ENCODE data around the gene MAP3K20. TPM values are rescaled to one million over a fixed set of nuclear protein-coding genes. Genes with fewer than 3 reads are reported as not detected.

Gene MAP3K20
- total RNA-seq, 1 experiment from 2014 or later: 44.5 TPM

DNA sequence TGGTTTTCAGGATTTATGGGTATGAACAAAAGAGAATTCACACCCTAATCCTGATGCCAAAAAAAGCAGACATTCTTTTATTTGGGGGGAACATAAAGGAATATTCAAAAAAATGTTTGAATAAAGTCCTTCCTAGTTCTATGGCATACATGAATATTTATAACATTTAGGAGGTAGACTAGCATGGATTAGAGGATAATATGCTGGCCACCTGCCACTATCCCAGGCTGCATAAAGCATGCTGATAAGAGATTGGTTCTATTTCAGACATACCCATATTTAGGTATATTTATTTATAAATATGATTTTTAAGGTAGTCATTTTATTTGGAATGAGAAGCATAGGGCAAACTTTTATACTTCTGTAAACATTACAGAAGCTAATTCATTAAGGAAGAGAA, 34.9 kb upstream of the MAP3K20 start:
- no peaks in the 10 kb centered on the region for H3K9me3 Mint-ChIP-seq (ENCODE audit: unreplicated experiment)
- H3K9me3 ChIP-seq: no peaks in the 10 kb centered on the region
- no peak overlapping the region for H3K4me3 Mint-ChIP-seq (ENCODE audit: unreplicated experiment)
- ChIA-PET CTCF (no interaction called here), POLR2A (no interaction called here)
- no peak for DNase-seq
- H3K27me3 ChIP-seq (replicated peaks; ENCODE audit: control insufficient read depth, insufficient read depth, low read length): no peaks in the 10 kb centered on the region
- H3K36me3 ChIP-seq (ENCODE audit: control insufficient read depth, insufficient read depth, low read length): no peaks in the 10 kb centered on the region
- no TSS peak for BruUV-seq (replicated peaks)
- no peaks in the 10 kb centered on the region for H3K27me3 Mint-ChIP-seq (ENCODE audit: insufficient read depth, unreplicated experiment)
- peaks cover 24% of the 10 kb centered on the region for H3K4me1 Mint-ChIP-seq (ENCODE audit: low read depth, unreplicated experiment)
- no peaks in the 10 kb centered on the region for H3K36me3 Mint-ChIP-seq (ENCODE audit: insufficient read depth, unreplicated experiment)
- H3K4me1 ChIP-seq: no peaks in the 10 kb centered on the region; the same call in 1 of the 2 replicates
- TF ChIP-seq, protein P1, sequence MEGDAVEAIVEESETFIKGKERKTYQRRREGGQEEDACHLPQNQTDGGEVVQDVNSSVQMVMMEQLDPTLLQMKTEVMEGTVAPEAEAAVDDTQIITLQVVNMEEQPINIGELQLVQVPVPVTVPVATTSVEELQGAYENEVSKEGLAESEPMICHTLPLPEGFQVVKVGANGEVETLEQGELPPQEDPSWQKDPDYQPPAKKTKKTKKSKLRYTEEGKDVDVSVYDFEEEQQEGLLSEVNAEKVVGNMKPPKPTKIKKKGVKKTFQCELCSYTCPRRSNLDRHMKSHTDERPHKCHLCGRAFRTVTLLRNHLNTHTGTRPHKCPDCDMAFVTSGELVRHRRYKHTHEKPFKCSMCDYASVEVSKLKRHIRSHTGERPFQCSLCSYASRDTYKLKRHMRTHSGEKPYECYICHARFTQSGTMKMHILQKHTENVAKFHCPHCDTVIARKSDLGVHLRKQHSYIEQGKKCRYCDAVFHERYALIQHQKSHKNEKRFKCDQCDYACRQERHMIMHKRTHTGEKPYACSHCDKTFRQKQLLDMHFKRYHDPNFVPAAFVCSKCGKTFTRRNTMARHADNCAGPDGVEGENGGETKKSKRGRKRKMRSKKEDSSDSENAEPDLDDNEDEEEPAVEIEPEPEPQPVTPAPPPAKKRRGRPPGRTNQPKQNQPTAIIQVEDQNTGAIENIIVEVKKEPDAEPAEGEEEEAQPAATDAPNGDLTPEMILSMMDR (IDR thresholded peaks at IDR 0.05; ENCODE audit: insufficient read depth in 1 of 2, low read depth in 1 of 2, low read length in 1 of 2, severe bottlenecking in 1 of 2, unreplicated experiment in 1 of 2): no peak
- H3K4me3 ChIP-seq (ENCODE audit: low read depth, low read length): no peak overlapping the region
- no peak overlapping the region for H3K27ac Mint-ChIP-seq (ENCODE audit: unreplicated experiment)
- intact Hi-C loops (cut with micrococcal nuclease; ENCODE audit: unreplicated experiment): no loop called here

DNA sequence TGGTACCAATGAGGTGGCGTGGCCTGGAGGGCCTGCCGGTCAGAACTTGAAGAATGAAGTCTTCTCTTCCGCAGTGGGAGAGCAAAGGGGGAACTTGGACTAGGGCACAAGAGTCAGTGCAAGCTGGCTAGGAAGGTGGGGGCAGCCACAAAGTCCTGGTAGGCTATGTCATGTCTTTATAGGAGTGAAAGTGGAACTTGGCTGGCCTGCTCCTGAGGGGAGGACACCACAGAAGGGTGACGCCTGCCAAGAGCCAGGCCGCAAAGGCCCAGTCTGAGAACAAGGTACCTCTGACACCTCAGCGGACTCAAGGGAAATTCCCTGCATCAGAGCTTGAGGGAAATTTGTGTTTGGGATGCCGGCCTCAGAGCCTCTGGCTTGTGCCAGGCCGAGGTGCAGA, 32.2 kb upstream of the MAP3K20 start:
- TF ChIP-seq, protein P1 (IDR thresholded peaks at IDR 0.05; ENCODE audit: insufficient read depth in 1 of 2, low read depth in 1 of 2, low read length in 1 of 2, severe bottlenecking in 1 of 2, unreplicated experiment in 1 of 2): no peak
- Mint-ChIP-seq H3K4me1 (ENCODE audit: low read depth, unreplicated experiment) (peaks cover 21% of the 10 kb centered on the region), H3K27me3 (ENCODE audit: insufficient read depth, unreplicated experiment) (no peaks in the 10 kb centered on the region), H3K4me3 (ENCODE audit: unreplicated experiment) (no peak overlapping the region), H3K27ac (ENCODE audit: unreplicated experiment) (no peak overlapping the region), H3K36me3 (ENCODE audit: insufficient read depth, unreplicated experiment) (no peaks in the 10 kb centered on the region), H3K9me3 (ENCODE audit: unreplicated experiment) (no peaks in the 10 kb centered on the region)
- no peaks in the 10 kb centered on the region for H3K27me3 ChIP-seq (replicated peaks; ENCODE audit: control insufficient read depth, insufficient read depth, low read length)
- H3K4me3 ChIP-seq (ENCODE audit: low read depth, low read length): no peak overlapping the region
- BruUV-seq (replicated peaks): no TSS peak
- CTCF ChIA-PET: no interaction called here
- POLR2A ChIA-PET: no interaction called here
- no peaks in the 10 kb centered on the region for H3K9me3 ChIP-seq
- intact Hi-C loops (cut with micrococcal nuclease; ENCODE audit: unreplicated experiment): no loop called here
- no peak for DNase-seq
- no peaks in the 10 kb centered on the region for H3K36me3 ChIP-seq (ENCODE audit: control insufficient read depth, insufficient read depth, low read length)
- H3K4me1 ChIP-seq: peaks cover 7% of the 10 kb centered on the region

DNA sequence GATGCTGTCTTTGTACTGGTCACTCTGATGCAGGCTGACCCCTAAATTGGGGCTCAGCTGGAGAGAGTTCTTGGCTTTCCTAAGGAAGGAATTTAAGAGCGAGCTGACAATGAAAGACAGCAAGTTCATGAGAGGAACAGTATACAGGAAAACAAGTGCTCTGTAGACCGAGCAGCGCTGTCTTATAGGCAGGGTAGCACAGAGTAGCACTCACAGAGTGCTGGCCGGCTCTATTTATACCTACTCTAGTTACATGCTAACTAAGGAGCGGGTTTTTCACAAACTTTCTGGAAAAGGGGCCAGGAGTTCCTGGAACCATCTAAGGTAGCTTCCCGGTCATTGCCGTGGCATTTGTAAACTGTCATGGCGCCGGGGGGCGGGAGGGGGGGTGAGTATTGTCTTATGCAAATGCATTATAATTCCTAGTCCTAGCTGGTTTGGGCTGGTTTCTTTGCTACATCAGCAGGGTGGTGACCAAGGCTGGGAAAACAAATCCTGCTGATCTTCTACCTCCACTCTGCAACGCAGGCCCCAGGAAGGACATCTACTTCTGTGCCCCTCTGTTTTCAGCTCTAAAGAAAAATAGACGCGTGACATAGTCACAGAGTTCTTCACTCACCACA, 31.6 kb upstream of the MAP3K20 start:
- Mint-ChIP-seq H3K9me3 (ENCODE audit: unreplicated experiment) (no peaks in the 10 kb centered on the region), H3K27me3 (ENCODE audit: insufficient read depth, unreplicated experiment) (no peaks in the 10 kb centered on the region), H3K4me1 (ENCODE audit: low read depth, unreplicated experiment) (peaks cover 24% of the 10 kb centered on the region), H3K36me3 (ENCODE audit: insufficient read depth, unreplicated experiment) (no peaks in the 10 kb centered on the region), H3K4me3 (ENCODE audit: unreplicated experiment) (no peak overlapping the region), H3K27ac (ENCODE audit: unreplicated experiment) (no peak overlapping the region)
- POLR2A ChIA-PET: interaction anchor here (0.6 kb wide), 1 partner anchor 30 kb away, joined by 7 read pairs; no protein-coding TSS in a partner anchor
- Histone ChIP-seq H3K9me3 (no peaks in the 10 kb centered on the region), H3K4me1 (peaks cover 13% of the 10 kb centered on the region), H3K4me3 (ENCODE audit: low read depth, low read length) (no peak overlapping the region), H3K27me3 (replicated peaks; ENCODE audit: control insufficient read depth, insufficient read depth, low read length) (no peaks in the 10 kb centered on the region), H3K36me3 (ENCODE audit: control insufficient read depth, insufficient read depth, low read length) (no peaks in the 10 kb centered on the region)
- BruUV-seq (replicated peaks): no TSS peak
- TF ChIP-seq, protein P1 (IDR thresholded peaks at IDR 0.05; ENCODE audit: insufficient read depth in 1 of 2, low read depth in 1 of 2, low read length in 1 of 2, severe bottlenecking in 1 of 2, unreplicated experiment in 1 of 2): no peak
- no peak for DNase-seq
- intact Hi-C loops (cut with micrococcal nuclease; ENCODE audit: unreplicated experiment): no loop called here
- CTCF ChIA-PET: interaction anchor here (1.0 kb wide), 1 partner anchor 16 kb away, joined by 5 read pairs; no protein-coding TSS in a partner anchor
